Smooth muscle cell of the pulmonary artery (primary cell): ENCODE data around the gene TCFL5. TPM values are rescaled to one million over a fixed set of nuclear protein-coding genes. Genes with fewer than 3 reads are reported as not detected.

Experiments used
- total RNA-seq: library from RNA; depleted of rRNA; stranded (reverse); fragments of >200 nt; gene quantifications from 2 replicates; pipeline ENCODE4 v1.2.3, GENCODE V29; 2014

The TCFL5 gene
- 17.0 and 19.5 TPM in 2 replicates for total RNA-seq

GRCh38 chr20:62861726-62862336 is at the start of gene TCFL5:
Gene TCFL5, minus strand, starts transcription at chr20:62861822. Its CDS starts 152 bp downstream, at chr20:62861670.

GRCh38 chr20:62816884-62817873 is 44.4 kb downstream of the TCFL5 start, which contains the start of gene COL9A3:
Gene COL9A3, plus strand, starts transcription at chr20:62817050. Its CDS starts 15 bp downstream, at chr20:62817065.

GRCh38 chr20:62804627-62805154 is 56.9 kb downstream of the TCFL5 start, which contains the start of gene OGFR:
Gene OGFR, plus strand, starts transcription at chr20:62804835. Its CDS starts 25 bp downstream, at chr20:62804860.

Other genes with a start within 250 kb of the TCFL5 start
- 0.13 and 0.30 TPM in 2 replicates for gene SLCO4A1, start 219.3 kb downstream of the TCFL5 start, total RNA-seq
- 0.03 and 0.07 TPM in 2 replicates for gene NTSR1, start 153.0 kb downstream of the TCFL5 start, total RNA-seq
- gene MRGBP, start 65.3 kb downstream of the TCFL5 start, total RNA-seq, result 12.8 and 16.4 TPM in 2 replicates
- 22.6 and 26.8 TPM in 2 replicates for gene OGFR, start 57.0 kb downstream of the TCFL5 start, total RNA-seq
- 0.39 and 0.50 TPM in 2 replicates for gene COL9A3, start 44.8 kb downstream of the TCFL5 start, total RNA-seq
- gene DIDO1, start 64.7 kb upstream of the TCFL5 start, total RNA-seq, result 32.8 and 37.2 TPM in 2 replicates
- 29.0 and 35.4 TPM in 2 replicates for gene GID8, start 76.3 kb upstream of the TCFL5 start, total RNA-seq
- 21.0 and 25.4 TPM in 2 replicates for gene SLC17A9, start 90.9 kb upstream of the TCFL5 start, total RNA-seq
- gene BHLHE23, start 145.1 kb upstream of the TCFL5 start, total RNA-seq, result not detected in 2 replicates